H7 (cell line): ENCODE data around the gene SMYD3. TPM values are rescaled to one million over a fixed set of nuclear protein-coding genes. Genes with fewer than 3 reads are reported as not detected.

Source experiments
- DNase-seq: peaks from one replicate; pipeline ENCODE4 v3.0.0; 2012
- H3K27me3 ChIP-seq: 2 replicates; pipeline ENCODE4 v1.6.0; 2011; ENCODE audit warnings: mild to moderate bottlenecking, low read length; ENCODE audit not compliant: control insufficient read depth, insufficient read depth
- H3K36me3 ChIP-seq: replicated peaks from 2 replicates; pipeline ENCODE4 v1.5.1; 2011; ENCODE audit warnings: low read length; ENCODE audit not compliant: control insufficient read depth, insufficient read depth
- H3K4me3 ChIP-seq: 2 replicates; pipeline ENCODE4 v1.5.1; 2011; ENCODE audit warnings: low read depth, mild to moderate bottlenecking, control low read depth, low read length, moderate library complexity; ENCODE audit not compliant: insufficient read depth
- total RNA-seq: library from RNA; depleted of rRNA; stranded (reverse); fragments of >200 nt; shearing (Covaris generic); gene quantifications from 2 replicates; pipeline ENCODE4 v1.2.3, GENCODE V29; 2014

The SMYD3 gene
- total RNA-seq, 1 experiment from 2014 or later: 31.0 TPM

DNA sequence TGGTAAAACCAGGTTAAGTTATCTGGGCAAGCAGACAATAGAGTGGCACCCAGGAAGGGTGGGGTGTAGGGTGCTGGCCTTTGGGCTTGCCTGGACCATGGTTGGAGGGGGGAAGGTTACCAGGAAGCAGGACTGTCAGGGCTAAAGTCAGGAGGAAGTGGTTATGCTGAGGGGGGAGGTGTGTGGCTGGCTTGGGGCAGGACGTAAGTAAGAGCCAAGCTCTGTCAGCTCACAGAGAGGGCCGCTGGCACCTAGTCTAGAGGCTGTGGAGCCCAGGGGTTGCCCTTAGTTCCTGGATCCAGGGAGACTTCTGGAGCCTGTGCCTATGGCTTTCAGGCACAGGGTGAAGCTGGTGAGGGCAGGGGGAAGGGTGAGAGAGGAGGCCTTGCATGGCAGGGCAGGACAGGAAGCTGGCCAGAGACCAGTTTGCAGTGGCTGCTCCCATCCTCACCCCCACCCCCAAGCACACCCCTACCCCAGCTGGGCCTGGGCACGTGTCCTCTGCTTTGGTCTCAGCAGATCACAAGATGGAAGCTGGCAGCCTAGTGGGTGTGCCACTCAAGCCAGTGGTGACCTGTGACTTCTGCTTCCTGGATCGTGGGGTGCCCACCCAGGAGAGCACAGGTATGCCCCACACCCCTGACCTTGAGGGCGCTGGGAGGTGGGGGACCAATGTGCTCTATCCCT, 20.5 kb upstream of the SMYD3 start:
- Histone ChIP-seq H3K4me3 (no peak overlapping the region), H3K36me3 (no peaks in the 10 kb centered on the region), H3K27me3 (no peaks in the 10 kb centered on the region; the same call in 1 of the 2 replicates)
- no peak for DNase-seq

DNA sequence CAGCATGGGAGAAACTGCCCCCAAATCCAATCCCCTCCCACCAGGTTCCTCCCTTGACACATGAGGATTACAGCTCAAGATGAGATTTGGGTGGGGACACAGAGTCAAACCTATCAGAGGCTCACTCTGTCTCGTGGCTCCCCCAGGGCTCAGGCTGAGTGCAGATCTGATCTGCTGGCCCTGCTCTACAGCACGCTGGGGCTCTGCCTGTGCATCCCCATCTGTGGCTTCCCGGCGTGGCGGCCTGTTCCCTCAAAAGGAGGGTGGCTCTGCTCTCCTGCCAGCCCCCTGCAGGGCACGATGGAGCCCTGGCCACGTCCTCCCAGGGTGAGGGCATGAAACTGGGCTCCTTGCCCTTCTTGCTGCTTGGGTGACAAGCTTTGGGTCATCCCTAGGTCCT, 19.8 kb upstream of the SMYD3 start:
- no peaks in the 10 kb centered on the region; the same call in 1 of the 2 replicates for H3K27me3 ChIP-seq
- no peak overlapping the region for H3K4me3 ChIP-seq
- no peak for DNase-seq
- H3K36me3 ChIP-seq: no peaks in the 10 kb centered on the region

DNA sequence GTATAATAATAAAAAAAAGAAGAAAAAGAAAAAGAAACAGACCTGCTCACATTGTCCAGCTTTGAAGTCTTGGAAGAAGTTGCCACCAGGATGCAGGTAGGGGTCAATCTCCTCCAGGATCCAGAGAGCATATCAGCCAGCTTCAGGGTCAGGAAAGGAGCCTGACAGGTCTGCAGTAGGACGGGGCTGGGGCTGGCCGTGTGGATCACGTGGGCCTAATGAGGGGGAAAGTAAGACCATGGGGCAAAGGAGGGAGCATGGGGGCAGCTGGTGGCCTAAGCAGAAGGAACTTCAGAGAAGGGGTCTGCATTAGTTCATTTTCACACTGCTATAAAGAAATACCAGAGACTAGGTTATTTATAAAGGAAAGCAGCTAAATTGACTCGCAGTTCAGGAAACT, 19.3 kb upstream of the SMYD3 start:
- no peak for DNase-seq
- no peaks in the 10 kb centered on the region for H3K36me3 ChIP-seq
- H3K27me3 ChIP-seq: no peaks in the 10 kb centered on the region; the same call in 1 of the 2 replicates
- H3K4me3 ChIP-seq: no peak overlapping the region

DNA sequence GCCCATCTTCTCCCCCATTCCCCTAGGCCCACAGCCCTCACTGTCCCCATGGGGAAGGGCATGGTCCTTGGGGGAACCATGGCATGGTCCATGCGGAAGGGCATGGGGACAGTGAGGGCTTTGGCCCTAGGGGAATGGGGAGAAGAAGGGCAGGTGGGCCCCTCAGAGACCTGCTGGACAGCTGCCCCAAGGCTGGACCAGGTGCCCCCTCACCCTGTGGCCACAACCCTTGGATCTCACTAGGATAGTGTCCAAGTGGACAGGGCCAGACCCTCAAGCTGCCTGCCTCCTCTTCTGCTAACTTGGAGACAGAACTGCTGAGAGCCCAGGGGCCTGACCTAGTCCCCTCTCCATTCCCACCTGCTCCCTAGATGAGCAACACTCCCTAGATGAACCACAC, 12.4 kb upstream of the SMYD3 start:
- Histone ChIP-seq H3K27me3 (no peaks in the 10 kb centered on the region), H3K36me3 (no peaks in the 10 kb centered on the region), H3K4me3 (no peak overlapping the region)
- no peak for DNase-seq

DNA sequence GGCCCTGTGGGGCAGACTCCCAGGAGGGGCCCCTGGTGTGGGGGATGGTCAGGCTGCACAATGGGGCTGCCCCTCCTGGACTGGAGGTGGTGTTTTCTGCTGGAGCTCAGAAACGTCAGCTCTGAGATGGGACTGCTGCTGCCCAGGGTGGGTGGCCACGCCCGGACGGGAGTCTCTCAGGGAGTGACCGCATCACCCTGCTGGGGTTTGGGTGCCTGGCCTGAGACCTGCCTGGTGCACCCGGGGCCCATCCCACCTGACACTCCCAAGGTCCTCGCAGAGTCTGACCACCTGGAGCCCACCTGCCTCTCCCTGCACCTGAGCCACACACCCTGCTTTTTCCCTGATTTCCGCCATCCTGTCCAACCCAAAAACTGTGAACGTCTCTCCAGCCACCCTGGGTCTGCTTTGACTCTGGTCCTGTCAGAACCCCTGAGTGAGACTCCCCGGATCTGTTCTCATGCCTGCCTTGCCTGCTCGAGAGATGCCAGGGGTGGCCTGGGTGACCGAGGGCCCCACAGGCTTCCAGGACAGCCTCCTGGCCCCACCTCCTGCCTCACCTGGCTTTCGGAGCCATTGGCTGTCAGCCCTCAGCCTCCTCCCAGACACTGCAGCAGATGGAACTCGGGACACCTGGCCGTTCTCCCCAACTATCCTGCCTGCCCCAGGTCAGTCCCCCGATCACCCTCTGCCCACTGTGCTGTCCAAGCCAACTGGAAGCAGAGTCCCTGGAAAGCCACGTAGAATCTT, 11.6 kb upstream of the SMYD3 start:
- no peaks in the 10 kb centered on the region for H3K27me3 ChIP-seq
- no peak overlapping the region for H3K4me3 ChIP-seq
- H3K36me3 ChIP-seq: no peaks in the 10 kb centered on the region
- DNase-seq: no peak

DNA sequence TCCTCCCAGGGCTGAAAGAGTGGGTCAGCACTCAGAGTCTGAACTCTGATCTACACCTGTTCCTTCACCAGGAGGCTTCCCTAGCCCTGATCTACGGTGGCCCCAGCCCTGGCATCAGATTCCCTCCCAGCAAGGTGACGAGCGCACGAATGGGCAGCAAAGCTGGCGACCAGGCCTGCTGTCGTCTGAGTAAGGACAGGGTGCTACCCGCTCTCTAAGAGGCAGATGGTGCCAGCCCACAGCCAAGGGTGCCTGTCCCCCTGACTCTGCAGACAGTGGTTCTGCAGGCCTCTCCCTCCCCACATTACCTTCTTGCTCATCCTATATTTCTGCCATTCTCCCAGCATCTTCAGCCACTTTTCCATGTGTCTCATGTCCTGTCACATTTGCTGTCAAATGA, 10.3 kb upstream of the SMYD3 start:
- no peak overlapping the region for H3K4me3 ChIP-seq
- DNase-seq: no peak
- H3K27me3 ChIP-seq: no peaks in the 10 kb centered on the region
- H3K36me3 ChIP-seq: no peaks in the 10 kb centered on the region

DNA sequence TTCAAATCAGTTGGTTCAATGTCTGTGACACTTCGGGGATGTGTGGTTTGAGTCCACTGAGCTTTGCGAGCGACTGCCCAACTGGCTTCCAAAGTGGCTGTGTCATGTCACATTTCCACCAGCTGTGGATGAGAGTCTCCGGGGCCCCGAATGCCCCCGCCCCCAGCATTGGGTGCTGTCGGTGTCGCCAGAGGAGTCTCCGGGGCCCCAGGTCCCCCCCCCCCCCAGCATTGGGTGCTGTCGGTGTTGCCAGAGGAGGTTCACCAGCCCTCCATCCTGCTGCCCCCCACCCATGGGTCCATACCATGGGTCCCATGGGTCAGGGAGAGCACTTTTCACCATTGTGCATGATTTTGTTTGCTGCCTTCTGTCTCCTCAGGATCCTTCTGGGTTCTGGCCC, 9.0 kb upstream of the SMYD3 start:
- no peak for DNase-seq
- H3K27me3 ChIP-seq: no peaks in the 10 kb centered on the region
- H3K36me3 ChIP-seq: no peaks in the 10 kb centered on the region
- no peak overlapping the region for H3K4me3 ChIP-seq

DNA sequence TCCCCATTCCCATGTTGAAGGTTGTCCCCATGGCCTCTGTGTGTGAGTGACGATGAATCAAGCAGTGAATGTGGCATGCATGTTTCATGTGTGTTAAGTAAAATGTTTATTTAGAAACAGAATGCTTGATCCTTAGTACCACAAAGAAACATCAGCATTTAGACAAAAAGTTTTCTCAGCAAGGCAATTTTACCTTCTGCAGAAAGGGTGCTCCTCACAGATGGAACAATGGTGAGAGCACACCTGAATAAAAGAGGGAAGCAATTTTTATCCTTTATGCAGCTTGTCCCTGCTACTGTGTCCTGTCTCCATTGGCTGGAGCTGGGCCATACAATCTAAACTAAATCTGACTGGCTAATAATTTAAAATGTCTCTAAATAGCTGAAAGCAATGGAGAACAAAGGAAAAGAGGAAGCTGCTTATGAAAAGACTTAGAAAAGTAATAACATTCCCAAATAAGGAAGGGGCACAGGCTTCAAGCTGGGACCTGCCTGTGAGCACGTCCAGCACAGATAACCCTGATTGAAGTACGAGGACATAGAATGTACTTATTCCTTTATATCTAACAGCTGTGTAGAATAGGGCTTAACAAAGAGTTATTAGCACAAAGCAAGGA, 8.4 kb upstream of the SMYD3 start:
- Histone ChIP-seq H3K27me3 (no peaks in the 10 kb centered on the region), H3K4me3 (no peak overlapping the region), H3K36me3 (no peaks in the 10 kb centered on the region)
- DNase-seq: no peak

DNA sequence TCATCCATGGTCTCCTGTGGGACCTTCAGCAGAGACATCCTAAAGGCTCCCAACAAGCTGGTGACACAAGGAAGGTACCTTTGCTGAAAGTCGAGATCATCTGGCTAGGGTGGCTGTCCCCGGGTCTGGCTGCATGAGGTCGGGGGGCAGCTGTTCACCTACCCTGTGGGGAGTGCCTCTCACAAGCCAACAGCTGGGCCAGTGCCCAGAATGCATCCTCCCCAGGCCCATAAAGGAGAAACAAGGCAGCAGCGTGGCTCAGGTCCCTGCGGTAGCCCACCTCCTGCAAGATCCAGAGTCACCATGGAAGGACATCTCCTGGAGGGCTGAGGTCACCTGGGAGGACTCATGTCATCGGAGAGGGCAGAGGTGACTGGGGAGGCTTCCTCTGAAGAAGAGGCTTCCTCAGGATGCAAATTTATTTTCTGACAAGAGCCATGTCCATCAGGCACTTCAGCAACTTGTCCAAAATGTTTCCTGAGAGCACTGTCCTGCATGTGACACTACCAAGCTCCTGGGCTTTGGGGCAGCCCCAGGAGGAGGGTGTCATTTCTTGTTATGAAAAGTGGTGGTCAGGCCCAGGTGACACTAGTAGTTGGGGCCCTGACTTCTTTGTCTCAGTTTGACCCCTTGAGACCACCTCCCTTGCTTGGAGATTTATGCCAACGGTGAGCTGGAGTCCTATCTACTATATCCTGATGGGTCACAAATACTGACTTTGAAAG, 6.7 kb upstream of the SMYD3 start:
- no peaks in the 10 kb centered on the region for H3K27me3 ChIP-seq
- no peak for DNase-seq
- no peaks in the 10 kb centered on the region for H3K36me3 ChIP-seq
- no peak overlapping the region for H3K4me3 ChIP-seq

DNA sequence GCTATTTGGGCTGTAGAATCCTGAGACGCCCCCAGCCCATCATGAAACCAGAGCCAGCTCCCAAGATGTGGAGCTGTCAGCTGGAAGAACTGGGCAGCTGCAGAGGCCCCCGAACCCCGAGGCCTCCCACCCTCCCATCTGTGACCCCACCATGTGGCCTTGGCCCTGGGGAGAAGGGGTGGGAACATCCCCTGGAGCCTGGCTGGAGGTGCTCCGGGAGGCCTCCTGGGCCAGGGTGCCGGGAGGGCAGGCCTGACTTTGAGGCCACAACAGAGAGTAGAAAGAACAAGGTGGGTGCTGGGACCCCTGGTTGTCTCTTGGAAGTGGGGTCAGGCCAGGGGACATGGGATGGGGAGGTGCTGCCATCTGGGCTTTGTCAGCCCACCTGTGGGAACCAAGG, 6.0 kb upstream of the SMYD3 start:
- Histone ChIP-seq H3K4me3 (no peak overlapping the region), H3K27me3 (no peaks in the 10 kb centered on the region), H3K36me3 (no peaks in the 10 kb centered on the region)
- no peak for DNase-seq

DNA sequence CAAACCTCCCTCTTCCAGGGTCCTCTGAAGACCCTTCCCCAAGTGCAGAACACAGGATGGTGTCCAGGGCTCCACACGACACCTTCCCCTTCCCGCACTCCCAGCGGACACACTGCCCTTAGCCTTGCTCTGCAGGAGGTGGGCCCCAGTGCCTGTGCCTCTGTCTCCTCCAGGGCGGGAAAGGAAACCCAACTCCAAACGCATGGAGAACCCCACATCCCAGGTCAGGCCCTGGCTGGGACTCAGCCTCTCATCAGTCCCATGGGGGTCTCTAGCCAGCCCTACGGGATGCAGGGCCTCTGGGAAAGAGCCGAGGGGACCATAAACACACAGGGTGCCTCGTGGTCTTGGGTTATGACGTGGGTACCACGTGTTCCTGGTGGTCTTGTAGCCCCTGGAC, 5.6 kb upstream of the SMYD3 start:
- no peak for DNase-seq
- Histone ChIP-seq H3K36me3 (no peaks in the 10 kb centered on the region), H3K4me3 (no peak overlapping the region), H3K27me3 (no peaks in the 10 kb centered on the region)

DNA sequence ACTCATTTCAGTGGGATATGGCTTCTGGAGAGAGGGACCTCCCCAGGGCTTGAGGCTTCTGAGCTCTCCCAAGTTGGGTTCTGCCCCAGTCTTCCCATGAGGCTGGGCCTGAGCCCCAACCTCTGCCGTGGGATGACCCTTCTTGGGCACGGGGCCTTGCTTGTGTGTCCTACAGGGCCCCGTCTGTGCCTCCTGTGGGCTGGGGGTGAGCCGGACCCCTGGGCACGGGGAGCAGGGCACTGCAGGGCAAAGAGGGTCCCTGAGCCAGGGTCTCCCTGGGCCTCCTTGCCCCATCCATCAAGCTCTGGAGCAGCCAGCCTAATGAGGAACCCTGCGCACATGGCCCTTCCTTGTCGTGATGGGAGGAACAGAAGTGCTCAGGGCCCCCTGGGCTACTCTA, 5.2 kb upstream of the SMYD3 start:
- Histone ChIP-seq H3K4me3 (no peak overlapping the region), H3K36me3 (no peaks in the 10 kb centered on the region), H3K27me3 (no peaks in the 10 kb centered on the region)
- DNase-seq: no peak

DNA sequence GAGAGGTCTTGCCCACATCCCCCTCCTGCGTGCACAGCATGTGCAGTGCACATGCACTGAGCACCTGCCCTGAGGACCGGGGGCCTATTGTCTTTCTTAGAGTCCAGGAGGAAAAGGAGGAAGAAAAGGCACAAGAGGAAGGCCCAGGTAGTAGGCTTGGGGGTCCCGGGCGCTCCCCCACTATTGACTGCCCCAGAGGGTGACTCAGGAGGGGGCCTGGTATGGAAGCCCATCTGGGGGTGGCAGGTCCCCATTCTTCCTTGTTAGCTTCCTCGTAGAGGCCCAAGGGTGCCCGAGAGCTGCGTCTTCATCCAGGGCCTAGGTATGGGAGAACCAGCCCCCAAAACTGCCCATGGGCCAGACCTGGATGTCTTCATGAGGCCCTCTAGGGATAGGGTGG, 4.1 kb upstream of the SMYD3 start:
- DNase-seq: no peak
- no peaks in the 10 kb centered on the region for H3K36me3 ChIP-seq

DNA sequence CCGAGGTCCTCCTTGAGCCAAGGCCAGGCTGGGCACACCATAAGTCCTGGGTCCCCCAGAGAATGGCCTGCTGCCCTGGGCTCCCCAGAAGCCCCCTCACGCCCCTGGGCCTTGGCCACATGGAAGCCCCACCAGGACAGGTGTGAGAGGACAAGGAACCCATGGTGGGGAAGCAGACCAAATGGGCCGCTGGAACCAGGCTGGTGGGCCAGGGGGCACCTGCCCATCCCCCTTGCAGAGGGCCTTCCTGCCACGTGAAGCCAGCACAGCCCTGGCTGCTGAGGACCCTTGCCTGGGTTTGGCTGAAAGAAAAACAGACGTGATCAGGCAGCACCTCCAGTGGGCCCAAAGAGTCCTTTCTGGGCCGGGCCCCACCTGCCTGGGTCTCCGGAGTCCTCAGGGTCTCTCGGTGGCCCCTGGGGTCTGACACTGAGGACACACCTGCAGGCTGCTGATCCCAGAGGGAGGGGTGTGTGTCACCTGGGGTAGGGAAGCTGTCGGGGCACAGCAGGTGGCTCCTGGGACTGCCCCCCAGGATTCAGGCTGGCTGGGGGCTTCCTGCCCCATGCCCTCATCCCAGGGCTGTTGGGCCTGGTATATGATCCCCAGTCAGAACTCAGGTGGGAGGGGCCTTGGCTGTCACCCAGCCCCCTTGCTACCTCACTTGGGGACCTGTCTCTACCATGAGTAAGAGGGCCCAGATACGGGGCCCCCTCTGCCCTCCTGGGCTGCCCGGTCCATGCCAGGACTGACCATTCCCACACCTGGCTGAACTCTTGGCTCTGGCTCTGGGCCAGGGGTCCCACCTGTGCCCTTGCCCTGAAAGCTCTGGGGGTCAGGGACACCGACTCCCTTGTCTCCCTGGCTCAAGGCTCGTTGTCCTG, 3.3 kb upstream of the SMYD3 start:
- no peak overlapping the region for H3K4me3 ChIP-seq
- no peak for DNase-seq
- peaks cover 2% of the 10 kb centered on the region; the same call in 1 of the 2 replicates for H3K27me3 ChIP-seq
- H3K36me3 ChIP-seq: no peaks in the 10 kb centered on the region

More for the DNA sequence above, 4.1 kb upstream of the SMYD3 start:
- peaks cover 2% of the 10 kb centered on the region; the same call in 1 of the 2 replicates for H3K27me3 ChIP-seq
- no peak overlapping the region for H3K4me3 ChIP-seq
